Hematopoietic multipotent progenitor cell (in vitro differentiated cells): ENCODE measurements around the gene TMEM144. TPM values are rescaled to one million over a fixed set of nuclear protein-coding genes. Genes with fewer than 3 reads are reported as not detected.

Experiments
- DNase-seq, 3 donors: peaks; one replicate each; pipeline ENCODE4 v3.0.0-alpha.2; 2011 to 2015; ENCODE audit warnings: low read depth in 2 of 3, low spot score in 2 of 3
- total RNA-seq: library from RNA; depleted of rRNA; stranded (reverse); fragments of >200 nt; gene quantifications from one replicate; pipeline ENCODE4 v1.2.3, GENCODE V29; 2012

The TMEM144 gene
- 9.2 TPM for total RNA-seq

DNA sequence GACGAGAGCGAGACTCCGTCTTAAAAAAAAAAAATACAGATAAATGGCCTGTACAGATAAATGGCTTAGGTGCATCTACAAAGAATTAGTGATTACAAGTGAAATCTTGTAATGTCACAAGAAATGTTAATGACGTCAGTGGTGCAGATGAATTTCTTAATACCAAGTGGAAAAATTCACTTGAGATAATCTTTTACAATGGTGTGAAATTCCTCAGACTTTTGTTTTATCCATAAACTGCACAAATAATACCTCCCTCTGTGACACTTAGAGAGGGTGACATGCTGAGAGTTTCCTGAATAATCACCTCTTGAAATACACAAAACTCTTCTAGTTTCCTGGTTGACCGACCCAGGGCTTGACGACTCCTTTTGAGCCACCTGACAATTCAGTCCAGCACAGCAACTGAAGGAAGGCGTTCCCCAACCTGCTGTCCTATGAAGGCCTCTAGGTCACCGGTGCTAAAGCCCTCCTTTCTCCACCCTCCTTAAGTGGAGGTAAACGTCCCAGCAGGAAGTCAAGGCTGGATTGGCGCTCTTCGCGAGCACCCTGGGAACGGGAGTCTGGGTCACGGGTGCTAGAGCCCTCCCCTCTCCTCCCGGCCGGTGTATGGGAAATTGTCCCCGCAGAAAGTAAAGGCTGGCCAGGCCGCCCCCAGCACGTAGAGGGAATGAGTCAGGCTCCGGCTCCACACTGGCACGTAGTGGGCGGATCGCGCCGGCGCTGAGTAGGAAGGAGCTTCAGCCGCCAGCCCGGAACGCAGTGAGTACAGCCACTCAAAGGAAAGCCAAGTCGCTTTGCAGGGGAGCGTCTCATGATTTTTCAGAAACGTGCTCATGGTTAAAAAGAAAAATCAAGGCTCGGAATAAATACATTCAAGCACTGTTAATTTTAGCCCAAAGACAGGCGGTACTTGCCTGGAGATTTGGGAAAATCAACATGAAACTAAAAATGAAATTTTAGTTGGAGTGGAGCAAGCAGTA lies at the start of gene TMEM144:
TMEM144 (plus strand) TSS at position 662 of the 983 bp plus-strand sequence. CDS start 2,182 bp downstream, outside the sequence.
- DNase-seq: peak in 2 of 3 donors; percentile 86 to 89

DNA sequence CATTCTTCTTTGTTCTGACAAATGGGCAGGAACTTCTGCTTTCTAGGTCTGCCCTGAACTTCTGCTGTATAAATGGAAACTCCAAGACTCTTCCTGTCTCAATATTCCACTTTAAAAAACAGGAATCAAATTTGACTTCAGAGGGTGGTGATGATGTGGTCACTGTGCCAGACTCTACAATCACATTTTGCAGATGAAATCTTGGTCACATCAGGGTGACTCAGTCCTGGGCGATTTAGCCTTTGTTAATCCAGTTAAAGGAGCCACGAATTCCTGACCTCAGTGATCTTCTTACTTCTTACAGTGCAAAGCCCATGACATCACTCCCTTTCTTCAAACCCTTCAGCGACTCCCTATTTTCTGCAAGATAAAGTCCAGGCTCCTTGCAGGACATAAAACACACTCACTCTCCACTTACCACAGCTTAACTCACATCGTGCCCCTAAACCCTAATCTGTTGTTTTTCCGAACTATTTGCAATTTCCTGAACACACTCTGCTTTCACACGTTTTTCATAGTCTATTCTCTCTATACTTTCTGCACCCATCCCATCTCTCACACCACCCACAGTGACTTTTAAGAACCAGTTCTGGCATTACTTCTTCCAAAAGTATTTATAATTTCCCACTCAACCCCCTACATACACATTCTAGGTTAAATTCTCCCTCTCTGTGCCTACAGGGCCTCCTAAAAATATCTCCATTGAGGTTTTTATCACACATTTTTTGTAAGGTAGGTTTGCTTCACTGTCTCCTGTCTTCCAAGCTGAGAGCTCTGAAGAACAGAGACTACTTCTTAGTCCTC lies 48.5 kb upstream of the TMEM144 start:
- DNase-seq: peak in 2 of 3 donors; percentile 18 to 28

DNA sequence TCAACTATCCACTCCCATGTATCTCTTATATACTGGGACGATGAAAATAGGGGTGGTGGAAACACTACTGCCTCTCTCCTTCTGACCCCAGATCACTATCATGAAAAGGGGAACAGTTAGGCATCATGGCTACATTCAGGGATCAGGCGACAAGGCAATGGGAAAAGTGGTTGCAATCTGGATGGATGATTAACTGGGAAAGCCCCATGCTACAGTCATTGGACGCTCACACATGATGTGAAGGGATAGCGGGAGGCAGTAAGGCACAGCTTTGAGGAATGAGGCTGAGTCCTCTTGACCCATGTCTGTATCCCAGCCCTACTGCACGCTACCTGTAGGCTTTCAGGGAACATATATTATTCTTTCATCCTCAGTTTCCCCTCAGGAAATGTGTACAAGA lies 47.7 kb upstream of the TMEM144 start:
- DNase-seq: no peak

DNA sequence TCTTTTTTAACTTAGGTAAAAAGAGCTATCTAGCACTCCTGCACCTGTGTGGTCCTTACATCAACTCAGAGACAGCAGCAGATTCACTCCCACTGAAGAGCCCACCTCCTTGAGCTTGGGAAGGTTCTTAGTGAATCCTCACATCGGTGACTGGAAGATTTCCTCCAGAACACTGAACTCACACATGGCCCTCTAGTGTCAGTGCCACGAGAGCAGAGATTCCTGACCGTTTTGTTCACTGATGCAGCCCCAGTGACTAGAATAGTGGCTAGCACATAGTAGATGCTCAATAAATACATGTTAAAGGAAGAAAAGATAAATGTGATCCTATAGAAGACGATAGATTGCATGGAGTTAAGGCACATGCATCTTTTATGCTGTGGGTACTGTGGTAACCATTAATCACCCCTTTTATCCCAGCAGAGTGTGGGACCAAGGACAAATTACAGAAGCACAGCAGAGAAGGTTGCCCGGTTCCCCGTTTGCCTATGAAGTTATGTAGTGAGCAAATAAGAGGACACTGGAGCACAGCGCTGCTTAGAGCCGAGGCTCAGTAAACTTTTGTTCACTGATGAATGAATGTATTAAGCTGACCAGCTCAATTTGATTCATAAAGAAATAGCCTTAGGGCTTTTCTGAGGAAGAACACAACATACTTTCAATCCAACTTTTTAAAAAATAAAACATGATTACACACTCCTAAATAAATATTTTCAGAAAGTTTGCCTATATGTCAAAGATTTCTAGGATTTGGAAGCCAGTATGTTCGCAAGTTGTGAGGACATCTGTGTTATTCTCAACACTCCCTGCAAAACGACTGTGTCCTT lies 46.1 kb upstream of the TMEM144 start:
- no peak for DNase-seq

DNA sequence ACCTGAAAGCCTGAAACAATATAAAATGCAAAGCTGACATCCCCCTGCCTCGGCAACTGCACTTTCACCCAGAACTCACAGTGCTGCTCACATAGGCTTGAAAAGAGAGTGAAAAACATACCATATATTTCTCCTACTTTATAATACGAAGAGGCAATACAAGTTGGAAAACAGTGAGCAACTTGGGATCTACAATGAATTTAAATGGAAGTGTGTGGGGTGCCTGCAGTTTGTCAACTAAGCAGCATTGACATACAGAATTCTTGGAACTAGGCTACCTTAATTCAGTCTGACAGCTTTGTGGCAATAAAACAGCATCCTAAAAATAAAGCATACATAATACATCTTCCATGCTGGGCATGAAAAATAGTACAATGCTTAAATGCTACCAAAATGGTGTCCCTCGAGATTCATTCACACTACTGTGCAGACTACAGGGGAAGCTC lies 45.5 kb upstream of the TMEM144 start:
- no peak for DNase-seq

DNA sequence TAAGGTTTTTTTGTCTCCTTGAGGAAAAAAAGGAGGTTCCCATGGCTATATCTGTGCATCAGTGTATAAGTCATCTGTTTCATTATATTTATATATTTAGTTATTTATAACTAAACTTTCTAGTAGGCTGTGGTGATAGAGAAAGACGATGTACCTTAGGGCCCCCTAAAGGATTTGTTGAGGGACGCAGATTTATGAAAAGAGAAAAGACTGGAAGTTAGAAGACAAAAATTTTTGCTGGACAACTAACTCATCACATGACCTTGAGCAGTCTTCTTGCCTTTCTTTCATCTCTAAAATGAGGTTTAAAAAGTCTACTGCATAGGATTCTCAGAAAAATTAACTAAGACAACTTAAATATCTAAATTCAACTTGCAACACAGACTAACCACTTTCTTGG lies 43.6 kb upstream of the TMEM144 start:
- no peak for DNase-seq

DNA sequence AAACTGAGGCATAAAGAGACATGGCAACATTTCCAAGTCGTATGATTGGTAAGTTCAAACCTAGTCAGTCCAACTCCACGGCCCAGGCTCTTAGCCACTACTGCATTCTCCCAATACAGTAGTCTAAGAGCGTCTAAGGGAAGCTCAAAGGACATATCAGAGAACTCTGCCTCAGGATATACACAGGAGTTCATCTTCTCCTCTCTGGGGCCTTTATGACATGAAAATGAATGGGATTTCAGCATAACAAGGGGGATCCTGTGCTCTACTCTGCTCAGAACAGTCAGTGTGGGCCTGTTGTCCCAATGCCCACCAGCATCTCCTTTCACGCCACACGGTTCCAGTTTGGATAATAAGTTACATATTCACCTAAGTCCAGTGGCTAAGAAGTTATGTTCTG lies 41.7 kb upstream of the TMEM144 start:
- DNase-seq: no peak

DNA sequence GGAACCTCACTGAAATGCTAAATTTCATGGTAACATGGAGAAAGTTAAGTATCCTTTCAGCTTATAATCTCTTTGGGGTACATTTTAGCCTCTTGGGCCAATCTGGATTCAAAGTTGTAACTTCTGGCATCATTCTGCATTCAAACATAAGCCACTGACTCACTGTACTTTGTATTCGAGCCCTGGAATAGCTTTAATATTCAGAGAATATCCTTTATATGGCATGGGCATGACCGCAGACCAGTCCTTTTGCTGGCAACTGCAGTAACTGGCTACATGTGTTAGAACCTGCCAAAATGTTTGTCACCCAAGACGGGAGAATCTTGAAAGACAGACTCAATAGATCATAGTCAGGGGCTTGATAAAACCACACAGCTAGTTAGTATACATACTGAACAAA lies 40.8 kb upstream of the TMEM144 start:
- DNase-seq: no peak

DNA sequence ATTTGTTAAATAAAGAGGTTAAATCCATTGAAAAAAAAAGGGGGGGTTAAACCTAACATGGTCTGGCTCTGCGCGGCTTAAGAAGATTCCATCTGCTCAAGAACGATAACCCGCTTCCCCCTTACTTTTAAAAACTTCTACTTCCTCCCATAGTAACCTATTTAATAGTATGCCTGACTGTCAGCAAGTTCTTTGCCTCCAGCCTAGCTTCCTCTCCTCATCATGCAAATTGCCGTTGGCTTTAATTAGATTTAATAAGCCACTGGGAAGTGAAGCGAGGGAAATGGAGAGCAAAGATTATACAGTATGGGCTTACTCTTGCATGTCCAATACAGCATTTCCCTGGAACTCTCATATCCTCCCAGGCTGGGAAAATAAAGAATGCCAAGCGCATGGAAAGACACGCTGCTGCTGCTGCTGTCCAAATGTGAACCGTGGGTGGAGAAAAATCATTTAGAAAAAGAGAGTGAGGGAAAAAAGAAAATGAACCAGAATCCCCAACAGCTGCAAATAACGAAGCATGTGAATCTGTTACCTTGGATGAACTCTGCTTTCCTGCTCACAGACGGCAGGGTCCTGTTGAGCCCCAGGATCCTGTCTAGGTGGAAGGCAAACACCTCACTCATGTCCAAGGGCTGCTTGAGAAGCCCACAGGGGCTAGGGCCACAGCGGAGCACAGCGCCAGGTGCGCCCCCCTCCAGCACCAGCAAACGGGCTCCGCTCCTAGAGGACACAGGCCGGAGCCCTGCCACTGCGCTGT lies 40.2 kb upstream of the TMEM144 start:
- DNase-seq: peak in 2 of 3 donors; percentile 38 to 80

DNA sequence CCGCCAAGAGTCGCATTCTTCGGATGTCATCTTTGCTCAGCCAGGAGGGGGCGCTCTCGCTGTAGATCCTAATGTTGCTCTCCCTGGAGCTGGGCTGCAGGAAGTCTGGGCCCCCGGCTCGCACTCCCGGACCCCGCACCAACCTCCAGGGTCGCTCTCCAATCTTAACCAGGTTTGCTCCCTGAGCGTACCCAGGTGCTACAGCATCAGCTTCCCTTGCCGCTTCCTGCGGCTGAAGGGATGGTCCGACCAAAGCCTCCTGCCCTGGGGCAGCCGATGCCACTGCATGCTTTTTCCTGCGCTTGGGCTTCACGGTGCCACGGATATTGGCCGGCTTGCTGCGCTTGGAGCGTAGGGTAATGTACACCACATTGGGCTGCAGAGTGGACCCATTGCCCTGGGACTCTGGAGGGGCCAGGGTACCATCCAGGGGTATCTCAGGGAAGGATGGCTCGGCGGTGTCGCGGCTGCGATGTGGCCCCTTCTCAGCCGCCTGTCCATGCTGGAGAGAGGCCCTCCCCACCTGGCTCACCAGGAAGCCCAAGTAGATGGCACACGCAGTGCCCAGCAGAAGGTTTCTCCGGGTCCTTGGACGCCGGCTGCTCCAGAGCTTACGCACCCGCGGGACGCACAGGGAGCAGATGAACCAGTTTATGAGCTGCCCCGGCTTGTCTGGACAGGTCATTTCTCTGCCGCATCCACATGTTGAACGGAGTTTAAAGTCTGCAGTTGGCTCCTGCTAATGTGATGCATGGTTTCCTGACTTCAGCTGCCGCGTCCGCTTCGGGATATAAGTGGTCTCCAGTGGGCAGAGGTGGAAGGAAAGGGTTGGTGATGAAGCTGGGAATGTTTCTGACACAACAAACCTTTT lies 39.4 kb upstream of the TMEM144 start:
- peak in 2 of 3 donors; percentile 59 to 65 for DNase-seq

DNA sequence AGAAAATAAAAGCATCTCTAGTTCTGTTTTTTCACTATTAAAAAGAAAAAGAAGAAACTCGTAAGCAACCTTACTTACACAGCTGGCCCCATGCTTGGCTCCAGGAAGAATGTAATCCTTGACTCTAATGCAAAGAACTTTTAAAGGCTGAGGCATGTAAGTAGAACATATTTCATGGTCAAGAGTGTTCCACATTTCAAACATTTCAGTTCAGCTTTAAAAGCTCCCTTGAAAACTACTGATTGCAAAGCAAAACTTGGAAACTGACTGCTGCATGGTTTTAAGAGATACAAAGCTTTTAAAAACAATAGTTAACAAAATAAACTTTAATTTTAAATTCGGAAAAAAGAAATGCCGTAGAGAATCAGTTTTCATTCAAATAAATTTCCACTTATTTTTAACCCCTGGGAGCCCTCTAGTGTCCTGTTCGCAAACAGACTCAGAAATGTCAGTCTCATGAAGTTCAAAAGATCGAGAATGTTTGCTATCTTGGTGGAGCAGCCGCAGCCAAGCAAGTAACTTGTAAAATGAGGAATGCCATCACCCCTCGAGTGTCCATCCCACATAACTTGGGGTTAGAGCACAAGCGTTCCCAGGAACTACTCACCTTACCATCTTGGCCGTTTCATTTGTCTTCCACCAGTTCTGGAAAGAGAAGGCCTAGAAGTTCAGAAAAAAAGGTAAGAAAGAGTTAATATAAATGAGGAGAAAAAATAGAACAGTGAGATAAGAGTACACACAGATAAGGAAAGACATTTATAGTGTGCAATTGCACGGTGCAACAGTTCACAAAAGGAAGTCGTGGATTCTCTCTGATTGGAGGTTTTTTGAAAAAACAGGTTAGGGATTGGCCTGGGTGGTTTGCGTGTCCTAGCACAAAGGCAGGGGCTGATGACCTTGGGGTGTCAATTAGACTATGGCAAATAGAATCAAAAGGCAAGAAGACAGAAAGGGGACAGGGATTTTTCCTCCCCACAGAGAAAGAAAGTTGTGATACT lies 37.7 kb upstream of the TMEM144 start, which contains the start of gene GASK1B:
GASK1B (minus strand) TSS at position 765 of the 998 bp plus-strand sequence. CDS start 1,650 bp downstream, outside the sequence.
- DNase-seq: peak in 2 of 3 donors; percentile 51 to 69

DNA sequence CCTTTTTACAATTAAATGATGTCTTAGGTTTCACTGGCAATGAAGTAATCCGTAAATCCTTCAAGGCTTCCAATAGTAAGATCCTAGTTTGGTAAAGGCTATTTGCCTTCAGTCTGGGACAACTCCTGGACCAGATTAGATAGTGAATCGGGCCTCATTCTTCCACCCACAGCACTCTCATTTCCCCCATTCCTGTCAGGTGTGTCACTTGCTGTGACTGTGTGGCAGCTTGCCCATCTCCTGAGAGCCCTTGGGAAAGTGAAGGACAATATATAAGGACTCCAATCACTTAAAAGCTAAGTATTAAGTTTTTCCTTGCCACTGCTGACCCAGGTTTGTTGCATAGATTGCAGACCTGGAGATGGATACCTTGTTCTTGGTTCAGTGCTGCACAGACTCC lies 34.2 kb upstream of the TMEM144 start:
- no peak for DNase-seq

DNA sequence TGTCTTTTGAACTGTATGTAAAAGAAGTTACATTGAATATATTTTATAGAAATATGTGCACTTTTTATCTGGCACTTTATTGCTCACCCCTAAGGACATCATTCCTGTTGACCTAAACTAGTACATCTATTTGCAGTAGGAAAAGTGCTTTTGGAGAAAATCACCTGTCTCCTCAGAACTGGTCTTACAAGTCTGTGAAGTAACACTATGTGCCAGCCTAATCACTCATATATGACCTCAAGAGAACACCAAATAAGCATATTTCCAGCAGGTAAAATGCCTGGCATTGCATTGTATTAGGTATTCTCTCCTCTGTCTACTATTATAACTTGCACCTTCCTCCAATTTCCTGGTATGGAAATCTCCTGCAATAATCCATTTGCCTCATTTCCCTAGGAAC lies 33.5 kb upstream of the TMEM144 start:
- DNase-seq: no peak

DNA sequence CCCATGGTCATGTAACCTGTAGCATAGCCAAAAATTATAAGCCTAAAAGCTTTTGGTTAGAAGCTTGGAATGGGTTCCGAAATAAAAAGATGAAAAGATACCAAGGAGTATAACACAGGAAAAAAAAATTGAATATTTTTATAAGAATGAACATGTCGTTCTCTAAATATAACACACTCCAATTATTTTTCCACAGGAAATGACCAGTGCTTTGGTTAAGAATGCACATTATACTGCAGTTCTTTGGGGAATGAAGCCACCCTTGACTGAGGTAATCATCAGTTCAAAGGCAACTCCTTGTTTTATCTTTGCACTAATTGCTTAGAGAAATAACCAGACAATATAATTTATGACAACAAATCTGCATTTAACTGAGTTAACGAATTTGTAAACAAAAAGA lies 30.8 kb upstream of the TMEM144 start:
- DNase-seq: no peak

DNA sequence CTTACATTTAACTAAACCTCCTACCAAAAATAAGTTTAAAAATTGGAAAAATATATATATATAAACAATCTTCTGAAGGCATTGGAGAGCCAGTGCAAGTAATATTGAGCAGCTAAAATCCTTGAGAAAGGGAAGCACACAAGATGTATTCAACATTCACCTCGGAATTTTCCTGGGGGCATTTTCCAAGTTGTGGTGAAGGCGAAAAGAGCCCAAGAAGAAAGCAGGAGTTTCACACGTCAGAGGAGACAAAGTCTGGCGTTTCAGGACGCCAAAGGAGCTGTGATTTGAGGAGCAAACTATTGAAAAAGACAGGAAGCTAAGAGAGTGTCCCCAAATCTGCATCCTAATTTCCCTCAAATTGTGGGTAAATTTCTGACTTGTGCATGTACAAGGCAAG lies 28.4 kb upstream of the TMEM144 start:
- no peak for DNase-seq

DNA sequence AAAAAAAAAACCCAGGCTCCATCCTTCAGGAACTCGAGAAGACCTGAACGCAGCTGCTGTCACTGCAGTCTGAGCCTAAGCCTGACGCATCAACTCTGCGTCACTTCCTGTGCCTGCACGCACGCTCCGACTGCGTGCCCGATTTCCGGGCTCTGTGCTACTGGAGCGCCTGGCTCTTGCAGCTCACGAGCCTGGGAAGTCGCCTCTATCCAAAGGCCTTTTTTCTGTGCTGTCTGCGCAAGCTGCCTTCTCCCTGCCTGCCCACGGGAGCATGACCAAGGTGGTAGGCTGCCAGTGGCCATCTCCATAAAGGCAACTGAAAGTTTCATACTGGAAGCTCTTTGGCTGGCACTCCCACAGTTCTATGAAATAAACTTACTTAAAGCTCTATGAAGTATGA lies 27.6 kb upstream of the TMEM144 start:
- DNase-seq: no peak

DNA sequence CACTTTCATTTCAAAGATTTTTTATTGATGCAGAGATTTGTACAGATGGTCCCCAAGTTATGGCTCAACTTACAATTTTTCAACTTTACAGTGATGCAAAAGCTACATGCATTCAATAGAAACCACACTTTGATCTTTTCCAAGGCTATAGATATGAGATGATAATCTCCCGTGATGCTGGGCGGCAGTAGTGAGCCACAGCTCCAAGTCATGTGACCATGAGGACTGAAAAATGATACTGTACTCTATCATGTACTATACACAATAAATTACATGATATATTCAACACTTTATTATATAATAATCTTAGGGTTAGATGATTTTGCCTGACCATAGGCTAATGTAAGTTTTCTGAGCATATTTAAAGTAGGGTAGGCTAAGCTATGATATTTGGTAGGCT lies 23.5 kb upstream of the TMEM144 start:
- no peak for DNase-seq
